Kidney (tissue), 14 donors: ENCODE results near the gene TMEM63A. TPM values are rescaled to one million over a fixed set of nuclear protein-coding genes. Genes with fewer than 3 reads are reported as not detected.

ENCODE experiments used
- DNase-seq, 5 donors: peaks; one replicate each; pipeline ENCODE4 v3.0.0-alpha.2; 2013 to 2020
- FAIRE-seq: peaks from 2 replicates; lab custom pipeline; 2012; peaks lifted over from hg19 to GRCh38; lab: Jason Lieb, UNC
- H3K27ac ChIP-seq, 2 donors: one replicate each; pipeline ENCODE4 v1.7.0; 2013; ENCODE audit warnings: low read depth in 2 of 2, low read length in 2 of 2, inconsistent platforms in 1 of 2
- H3K27me3 ChIP-seq: one replicate; pipeline ENCODE4 v1.7.1; 2013; ENCODE audit warnings: low read length, inconsistent platforms; ENCODE audit not compliant: control insufficient read depth, insufficient read depth
- H3K36me3 ChIP-seq, 3 donors: one replicate each; pipeline versions ENCODE4 v1.7.0 to v1.7.1; 2013; ENCODE audit warnings: low read length in 3 of 3, control low read depth in 1 of 3, inconsistent platforms in 1 of 3; ENCODE audit not compliant: insufficient read depth in 3 of 3, control insufficient read depth in 2 of 3
- H3K4me1 ChIP-seq, 3 donors: one replicate each; pipeline versions ENCODE4 v1.7.0 to v1.7.1; 2013; ENCODE audit warnings: low read length in 3 of 3, inconsistent platforms in 1 of 3, low read depth in 1 of 3; ENCODE audit not compliant: control insufficient read depth in 2 of 3, insufficient read depth in 2 of 3
- H3K4me3 ChIP-seq, 3 donors: one replicate each; pipeline versions ENCODE4 v1.7.0 to v1.8.1; 2013; ENCODE audit warnings: low read length in 3 of 3, control low read depth in 1 of 3, inconsistent platforms in 1 of 3
- H3K9ac ChIP-seq, 3 donors: one replicate each; pipeline versions ENCODE4 v1.7.0 to v1.7.1; 2013; ENCODE audit warnings: low read length in 3 of 3, control low read depth in 1 of 3, inconsistent platforms in 1 of 3
- H3K9me3 ChIP-seq, 3 donors: one replicate each; pipeline versions ENCODE4 v1.7.0 to v1.7.1; 2013; ENCODE audit warnings: low read length in 3 of 3, control low read depth in 1 of 3, inconsistent platforms in 1 of 3; ENCODE audit not compliant: control insufficient read depth in 2 of 3, insufficient read depth in 1 of 3
- intact Hi-C: fragments of 100-400 bp; cut with DNase I; formaldehyde crosslinking; loops from one replicate; pipeline ENCODE4 v1.11.1; 2022
- polyA plus RNA-seq: library from polyadenylated mRNA; stranded (reverse); fragments of 350-450 nt; fragmentation: Illumina TruSeq; extraction: RNeasy Lipid Tissue Mini Kit (QIAGEN cat#74804); gene quantifications from one replicate; pipeline ENCODE4 v1.2.3, GENCODE V29; 2014; ENCODE audit warnings: low read depth, low replicate concordance; ENCODE audit not compliant: insufficient read depth
- total RNA-seq: library from RNA; stranded (reverse); fragmentation: NEBNext Ultra II Directional; extraction: Animal tissue kit (Norgen Biotek cat#: 25700); gene quantifications from one replicate; pipeline ENCODE4 v1.2.1, GENCODE V29; 2021
- TF ChIP-seq, protein P1 (sequence below): IDR thresholded peaks from 3 replicates; pipeline ENCODE4 v1.5.1; 2012; ENCODE audit warnings: mild to moderate bottlenecking, moderate library complexity, borderline replicate concordance; ENCODE audit not compliant: insufficient read depth; ENCODE audit errors: extremely low read depth
- donor health status: control.
- donor health status: control.
- donor health status: control.
- donor health status: control.
- donor health status: control.
- donor health status: DM: yes; HTN: yes; CAD: no.
- donor health status: Normal renal cell carcinoma (clear cell type).

The TMEM63A gene
- total and polyA plus RNA-seq, 2 donors from 2014 or later, result 25.5 to 159 TPM

DNA sequence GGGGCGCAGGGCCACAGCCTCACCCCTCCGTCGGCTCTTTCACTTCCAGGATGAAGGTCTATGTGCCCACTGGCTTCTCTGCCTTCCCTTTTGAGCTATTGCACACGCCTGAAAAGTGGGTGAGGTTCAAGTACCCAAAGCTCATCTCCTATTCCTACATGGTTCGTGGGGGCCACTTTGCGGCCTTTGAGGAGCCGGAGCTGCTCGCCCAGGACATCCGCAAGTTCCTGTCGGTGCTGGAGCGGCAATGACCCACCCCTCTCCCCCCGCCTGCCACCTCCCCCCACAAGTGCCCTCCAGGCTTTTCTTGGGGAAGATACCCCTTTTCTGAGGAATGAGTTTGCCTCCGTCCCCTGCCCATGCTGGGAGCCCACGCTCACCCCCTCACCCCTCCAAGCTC, 37.1 kb downstream of the TMEM63A start:
- Histone ChIP-seq H3K9ac (no peak overlapping the region), H3K4me1 (no peaks in the 10 kb centered on the region), H3K27me3 (no peaks in the 10 kb centered on the region), H3K4me3 (no peak overlapping the region), H3K36me3 (peaks cover 0 to 33% (median 10%) of the 10 kb centered on the region in 3 donors), H3K27ac (no peak overlapping the region), H3K9me3 (no peaks in the 10 kb centered on the region)
- FAIRE-seq (no peak), DNase-seq (peak in 1 of 5 donors; percentile 64)
- intact Hi-C loops, result no loop called here
- TF ChIP-seq, protein P1, sequence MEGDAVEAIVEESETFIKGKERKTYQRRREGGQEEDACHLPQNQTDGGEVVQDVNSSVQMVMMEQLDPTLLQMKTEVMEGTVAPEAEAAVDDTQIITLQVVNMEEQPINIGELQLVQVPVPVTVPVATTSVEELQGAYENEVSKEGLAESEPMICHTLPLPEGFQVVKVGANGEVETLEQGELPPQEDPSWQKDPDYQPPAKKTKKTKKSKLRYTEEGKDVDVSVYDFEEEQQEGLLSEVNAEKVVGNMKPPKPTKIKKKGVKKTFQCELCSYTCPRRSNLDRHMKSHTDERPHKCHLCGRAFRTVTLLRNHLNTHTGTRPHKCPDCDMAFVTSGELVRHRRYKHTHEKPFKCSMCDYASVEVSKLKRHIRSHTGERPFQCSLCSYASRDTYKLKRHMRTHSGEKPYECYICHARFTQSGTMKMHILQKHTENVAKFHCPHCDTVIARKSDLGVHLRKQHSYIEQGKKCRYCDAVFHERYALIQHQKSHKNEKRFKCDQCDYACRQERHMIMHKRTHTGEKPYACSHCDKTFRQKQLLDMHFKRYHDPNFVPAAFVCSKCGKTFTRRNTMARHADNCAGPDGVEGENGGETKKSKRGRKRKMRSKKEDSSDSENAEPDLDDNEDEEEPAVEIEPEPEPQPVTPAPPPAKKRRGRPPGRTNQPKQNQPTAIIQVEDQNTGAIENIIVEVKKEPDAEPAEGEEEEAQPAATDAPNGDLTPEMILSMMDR, result no peak

DNA sequence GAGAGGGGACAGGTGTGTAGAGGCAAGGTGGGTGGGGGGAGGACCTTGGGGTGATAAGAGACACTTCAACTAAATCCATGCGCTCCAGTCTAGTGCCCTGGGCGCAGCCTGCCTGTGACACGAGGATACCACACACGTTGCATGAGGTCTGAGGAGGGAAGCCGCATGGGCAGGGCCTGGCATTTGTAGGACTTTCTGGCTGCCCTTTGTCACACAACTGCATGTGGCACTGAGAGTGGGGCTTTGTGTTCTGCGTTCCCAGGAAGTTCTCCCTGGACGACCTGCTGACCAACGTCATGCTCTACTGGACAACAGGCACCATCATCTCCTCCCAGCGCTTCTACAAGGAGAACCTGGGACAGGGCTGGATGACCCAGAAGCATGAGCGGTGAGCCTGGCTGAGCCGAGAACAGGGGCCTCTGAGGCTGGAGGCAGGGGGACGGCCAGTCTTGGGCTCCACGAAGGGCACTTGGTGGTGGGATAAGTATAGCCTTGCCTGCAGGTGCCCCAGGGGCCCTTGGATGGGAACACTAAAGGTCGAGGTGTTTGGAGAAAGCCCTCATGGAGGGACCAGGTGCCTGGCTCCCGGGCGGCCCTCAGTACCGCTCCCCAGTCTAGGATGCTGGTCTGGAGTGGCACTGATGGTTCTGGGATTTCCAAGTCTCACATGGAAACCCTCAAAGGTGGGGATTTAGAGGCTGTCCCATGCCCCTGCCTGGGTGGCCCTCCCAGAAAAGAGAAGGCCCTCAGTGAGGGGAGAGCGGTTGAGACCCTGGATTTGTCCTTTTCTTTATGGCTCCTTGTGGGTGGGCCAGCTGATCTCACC, 37.7 kb downstream of the TMEM63A start:
- H3K4me3 ChIP-seq, result no peak overlapping the region
- DNase-seq (peak in 1 of 5 donors; percentile 72), FAIRE-seq (no peak)
- H3K36me3 ChIP-seq, result peaks cover 0 to 40% (median 10%) of the 10 kb centered on the region in 3 donors
- peak overlapping the region in 1 of 3 donors; percentile 19 for H3K9ac ChIP-seq
- no peaks in the 10 kb centered on the region for H3K9me3 ChIP-seq
- TF ChIP-seq, protein P1, result no peak
- no peak overlapping the region for H3K27ac ChIP-seq
- intact Hi-C loops, result no loop called here
- H3K27me3 ChIP-seq, result no peaks in the 10 kb centered on the region
- no peaks in the 10 kb centered on the region for H3K4me1 ChIP-seq

DNA sequence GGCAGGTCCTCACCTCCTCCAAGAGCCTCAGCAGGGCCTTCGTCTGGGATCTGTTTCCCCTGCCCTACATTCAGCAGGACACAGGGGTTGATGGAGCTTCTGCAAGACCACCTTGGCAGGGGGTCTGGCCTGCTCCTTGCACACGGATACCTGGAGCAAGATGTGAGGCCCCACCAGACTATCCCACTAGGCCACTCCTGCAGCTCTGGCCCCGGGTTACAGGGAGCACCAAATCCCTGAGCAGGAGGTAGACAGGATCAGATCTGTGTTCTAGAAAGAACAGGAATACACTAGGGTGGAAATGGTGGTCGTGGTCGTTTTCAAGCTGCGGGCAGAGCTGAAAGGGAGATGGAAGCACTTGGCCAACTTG, 38.8 kb downstream of the TMEM63A start:
- FAIRE-seq (no peak), DNase-seq (peak in 1 of 5 donors; percentile 52)
- Histone ChIP-seq H3K4me1 (no peaks in the 10 kb centered on the region), H3K27ac (no peak overlapping the region), H3K4me3 (no peak overlapping the region), H3K9ac (no peak overlapping the region), H3K27me3 (no peaks in the 10 kb centered on the region), H3K36me3 (peaks cover 0 to 46% (median 13%) of the 10 kb centered on the region in 3 donors), H3K9me3 (no peaks in the 10 kb centered on the region)
- TF ChIP-seq, protein P1, result no peak
- intact Hi-C loops, result no loop called here
